SK-N-SH treated with all-trans-retinoic acid at 6 μM for 48 hours (cell line): ENCODE results near the gene PGAP1.

Experiments
- ATAC-seq: fragments of 200-7000 bp; cut with Tn5 transposase; 3 replicates; pipeline ENCODE4 v1.9.1; 2020; ENCODE audit warnings: mild to moderate bottlenecking, moderate library complexity
- ARNTL ChIP-seq: fragments of 450-650 bp; formaldehyde crosslinking; IDR thresholded peaks from 2 replicates; pipeline ENCODE4 v1.5.0; 2020; ENCODE audit warnings: low read depth, mild to moderate bottlenecking, moderate library complexity, borderline replicate concordance
- BACH2 ChIP-seq: fragments of 250-450 bp; sonication (Bioruptor Pico); IDR thresholded peaks from 2 replicates; pipeline ENCODE4 v1.9.0; 2021; ENCODE audit warnings: mild to moderate bottlenecking, borderline replicate concordance
- CSDC2 ChIP-seq: fragments of 250-450 bp; sonication (Bioruptor Pico); IDR thresholded peaks from 2 replicates; pipeline ENCODE4 v1.5.0; 2020; ENCODE audit warnings: mild to moderate bottlenecking, moderate library complexity
- ESRRG ChIP-seq: fragments of 250-450 bp; sonication (Bioruptor Pico); IDR thresholded peaks from 2 replicates; pipeline ENCODE4 v1.6.1; 2021; ENCODE audit warnings: mild to moderate bottlenecking
- GLIS3 ChIP-seq: fragments of 250-450 bp; sonication (Bioruptor Pico); IDR thresholded peaks from 2 replicates; pipeline ENCODE4 v1.5.0; 2020; ENCODE audit warnings: mild to moderate bottlenecking, moderate library complexity
- ISL1 ChIP-seq: fragments of 250-450 bp; sonication (Bioruptor Pico); IDR thresholded peaks from 2 replicates; pipeline ENCODE4 v2.1.2; 2022; ENCODE audit warnings: mild to moderate bottlenecking, moderate library complexity
- OSR1 ChIP-seq: fragments of 250-450 bp; sonication (Bioruptor Pico); IDR thresholded peaks from 2 replicates; pipeline ENCODE4 v1.8.0; 2022; ENCODE audit warnings: moderate library complexity, mild to moderate bottlenecking, inconsistent platforms
- PPARA ChIP-seq: fragments of 250-450 bp; sonication (Bioruptor Pico); IDR thresholded peaks from 2 replicates; pipeline ENCODE4 v1.5.0; 2020; ENCODE audit warnings: mild to moderate bottlenecking, borderline replicate concordance
- RARB ChIP-seq: fragments of 250-450 bp; sonication (Bioruptor Pico); IDR thresholded peaks from 2 replicates; pipeline ENCODE4 v1.8.0; 2021; ENCODE audit warnings: mild to moderate bottlenecking, moderate library complexity
- SNAI2 ChIP-seq: fragments of 250-450 bp; sonication (Bioruptor Pico); IDR thresholded peaks from 2 replicates; pipeline ENCODE4 v1.5.0; 2020; ENCODE audit warnings: mild to moderate bottlenecking, moderate library complexity
- TCF4 ChIP-seq: fragments of 250-450 bp; sonication (Bioruptor Pico); IDR thresholded peaks from 2 replicates; pipeline ENCODE4 v1.8.0; 2021; ENCODE audit warnings: mild to moderate bottlenecking, moderate library complexity, borderline replicate concordance
- TOX ChIP-seq: fragments of 250-450 bp; sonication (Bioruptor Pico); IDR thresholded peaks from 2 replicates; pipeline ENCODE4 v1.8.0; 2021; ENCODE audit warnings: mild to moderate bottlenecking, moderate library complexity, borderline replicate concordance
- ZC3H10 ChIP-seq: fragments of 250-450 bp; sonication (Bioruptor Pico); IDR thresholded peaks from 2 replicates; pipeline ENCODE4 v1.5.1; 2021; ENCODE audit warnings: mild to moderate bottlenecking, moderate library complexity
- ZFP3 ChIP-seq: fragments of 250-450 bp; sonication (Bioruptor Pico); IDR thresholded peaks from 2 replicates; pipeline ENCODE4 v1.5.0; 2020; ENCODE audit warnings: mild to moderate bottlenecking, moderate library complexity
- ZFP30 ChIP-seq: fragments of 450-650 bp; formaldehyde crosslinking; IDR thresholded peaks from 2 replicates; pipeline ENCODE4 v1.5.0; 2022; ENCODE audit warnings: mild to moderate bottlenecking, moderate library complexity
- ZNF565 ChIP-seq: fragments of 450-650 bp; formaldehyde crosslinking; conservative IDR thresholded peaks from 2 replicates; pipeline ENCODE4 v1.5.0; 2020; ENCODE audit warnings: low read depth, mild to moderate bottlenecking, moderate library complexity
- ZNF70 ChIP-seq: fragments of 450-650 bp; formaldehyde crosslinking; IDR thresholded peaks from 2 replicates; pipeline ENCODE4 v1.5.0; 2020; ENCODE audit warnings: mild to moderate bottlenecking, moderate library complexity
- ZNF8 ChIP-seq: fragments of 450-650 bp; formaldehyde crosslinking; IDR thresholded peaks from 2 replicates; pipeline ENCODE4 v1.5.0; 2020; ENCODE audit warnings: mild to moderate bottlenecking, moderate library complexity
- TF ChIP-seq, protein P1 (sequence below): fragments of 250-450 bp; sonication (Bioruptor Pico); IDR thresholded peaks from 2 replicates; pipeline ENCODE4 v1.5.1; 2020; ENCODE audit warnings: low read depth, mild to moderate bottlenecking, moderate library complexity
- TF ChIP-seq, protein P2 (sequence below): fragments of 250-450 bp; sonication (Bioruptor Pico); IDR thresholded peaks from 2 replicates; pipeline ENCODE4 v1.5.0; 2020; ENCODE audit warnings: mild to moderate bottlenecking, moderate library complexity
- TF ChIP-seq, protein P3 (sequence below): fragments of 250-450 bp; sonication (Bioruptor Pico); IDR thresholded peaks from 2 replicates; pipeline ENCODE4 v1.8.0; 2021; ENCODE audit warnings: low read depth, mild to moderate bottlenecking, moderate library complexity, borderline replicate concordance
- TF ChIP-seq, protein P4 (sequence below): fragments of 250-450 bp; sonication (Bioruptor Pico); IDR thresholded peaks from 2 replicates; pipeline ENCODE4 v1.8.0; 2020; ENCODE audit warnings: mild to moderate bottlenecking, moderate library complexity, borderline replicate concordance
- TF ChIP-seq, protein P5 (sequence below): fragments of 250-450 bp; sonication (Bioruptor Pico); IDR thresholded peaks from 2 replicates; pipeline ENCODE4 v1.5.1; 2021; ENCODE audit warnings: mild to moderate bottlenecking, moderate library complexity

Gene PGAP1

DNA sequence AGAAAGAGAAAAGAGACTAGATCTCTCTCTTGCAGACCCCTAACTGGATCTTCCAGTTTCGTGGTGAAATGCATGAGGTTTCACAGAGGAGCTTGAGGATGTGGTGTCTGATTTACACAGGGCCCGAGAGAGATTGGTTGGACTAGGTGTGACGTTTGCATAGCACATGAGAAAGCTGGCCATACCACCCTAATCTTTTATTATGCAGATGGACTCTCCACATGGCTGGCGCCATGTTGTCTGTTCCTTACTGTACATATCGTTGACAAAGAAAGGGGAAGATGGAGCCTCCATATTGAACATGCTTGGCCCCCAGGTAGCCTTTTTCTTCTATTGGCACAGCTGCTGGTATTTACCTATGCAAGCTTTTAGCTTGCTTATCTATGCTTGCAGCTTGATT is 27.5 kb upstream of the PGAP1 start:
- TF ChIP-seq TCF4 (CRISPR knock-in tag) (no peak), OSR1 (no peak), CSDC2 (CRISPR knock-in tag) (no peak), ARNTL (CRISPR knock-in tag) (no peak), RARB (CRISPR knock-in tag) (no peak), ZFP3 (CRISPR knock-in tag) (no peak), GLIS3 (CRISPR knock-in tag) (no peak), ZNF8 (CRISPR knock-in tag) (no peak), ZNF70 (no peak), ZC3H10 (no peak), TOX (CRISPR knock-in tag) (no peak), ESRRG (CRISPR knock-in tag) (no peak), ZFP30 (CRISPR knock-in tag) (no peak), SNAI2 (CRISPR knock-in tag) (no peak), PPARA (CRISPR knock-in tag) (no peak)
- TF ChIP-seq, protein P1, sequence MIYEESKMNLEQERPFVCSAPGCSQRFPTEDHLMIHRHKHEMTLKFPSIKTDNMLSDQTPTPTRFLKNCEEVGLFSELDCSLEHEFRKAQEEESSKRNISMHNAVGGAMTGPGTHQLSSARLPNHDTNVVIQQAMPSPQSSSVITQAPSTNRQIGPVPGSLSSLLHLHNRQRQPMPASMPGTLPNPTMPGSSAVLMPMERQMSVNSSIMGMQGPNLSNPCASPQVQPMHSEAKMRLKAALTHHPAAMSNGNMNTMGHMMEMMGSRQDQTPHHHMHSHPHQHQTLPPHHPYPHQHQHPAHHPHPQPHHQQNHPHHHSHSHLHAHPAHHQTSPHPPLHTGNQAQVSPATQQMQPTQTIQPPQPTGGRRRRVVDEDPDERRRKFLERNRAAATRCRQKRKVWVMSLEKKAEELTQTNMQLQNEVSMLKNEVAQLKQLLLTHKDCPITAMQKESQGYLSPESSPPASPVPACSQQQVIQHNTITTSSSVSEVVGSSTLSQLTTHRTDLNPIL (CRISPR knock-in tag), result no peak
- TF ChIP-seq, protein P2, sequence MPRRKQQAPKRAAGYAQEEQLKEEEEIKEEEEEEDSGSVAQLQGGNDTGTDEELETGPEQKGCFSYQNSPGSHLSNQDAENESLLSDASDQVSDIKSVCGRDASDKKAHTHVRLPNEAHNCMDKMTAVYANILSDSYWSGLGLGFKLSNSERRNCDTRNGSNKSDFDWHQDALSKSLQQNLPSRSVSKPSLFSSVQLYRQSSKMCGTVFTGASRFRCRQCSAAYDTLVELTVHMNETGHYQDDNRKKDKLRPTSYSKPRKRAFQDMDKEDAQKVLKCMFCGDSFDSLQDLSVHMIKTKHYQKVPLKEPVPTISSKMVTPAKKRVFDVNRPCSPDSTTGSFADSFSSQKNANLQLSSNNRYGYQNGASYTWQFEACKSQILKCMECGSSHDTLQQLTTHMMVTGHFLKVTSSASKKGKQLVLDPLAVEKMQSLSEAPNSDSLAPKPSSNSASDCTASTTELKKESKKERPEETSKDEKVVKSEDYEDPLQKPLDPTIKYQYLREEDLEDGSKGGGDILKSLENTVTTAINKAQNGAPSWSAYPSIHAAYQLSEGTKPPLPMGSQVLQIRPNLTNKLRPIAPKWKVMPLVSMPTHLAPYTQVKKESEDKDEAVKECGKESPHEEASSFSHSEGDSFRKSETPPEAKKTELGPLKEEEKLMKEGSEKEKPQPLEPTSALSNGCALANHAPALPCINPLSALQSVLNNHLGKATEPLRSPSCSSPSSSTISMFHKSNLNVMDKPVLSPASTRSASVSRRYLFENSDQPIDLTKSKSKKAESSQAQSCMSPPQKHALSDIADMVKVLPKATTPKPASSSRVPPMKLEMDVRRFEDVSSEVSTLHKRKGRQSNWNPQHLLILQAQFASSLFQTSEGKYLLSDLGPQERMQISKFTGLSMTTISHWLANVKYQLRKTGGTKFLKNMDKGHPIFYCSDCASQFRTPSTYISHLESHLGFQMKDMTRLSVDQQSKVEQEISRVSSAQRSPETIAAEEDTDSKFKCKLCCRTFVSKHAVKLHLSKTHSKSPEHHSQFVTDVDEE (CRISPR knock-in tag), result no peak
- TF ChIP-seq, protein P3, sequence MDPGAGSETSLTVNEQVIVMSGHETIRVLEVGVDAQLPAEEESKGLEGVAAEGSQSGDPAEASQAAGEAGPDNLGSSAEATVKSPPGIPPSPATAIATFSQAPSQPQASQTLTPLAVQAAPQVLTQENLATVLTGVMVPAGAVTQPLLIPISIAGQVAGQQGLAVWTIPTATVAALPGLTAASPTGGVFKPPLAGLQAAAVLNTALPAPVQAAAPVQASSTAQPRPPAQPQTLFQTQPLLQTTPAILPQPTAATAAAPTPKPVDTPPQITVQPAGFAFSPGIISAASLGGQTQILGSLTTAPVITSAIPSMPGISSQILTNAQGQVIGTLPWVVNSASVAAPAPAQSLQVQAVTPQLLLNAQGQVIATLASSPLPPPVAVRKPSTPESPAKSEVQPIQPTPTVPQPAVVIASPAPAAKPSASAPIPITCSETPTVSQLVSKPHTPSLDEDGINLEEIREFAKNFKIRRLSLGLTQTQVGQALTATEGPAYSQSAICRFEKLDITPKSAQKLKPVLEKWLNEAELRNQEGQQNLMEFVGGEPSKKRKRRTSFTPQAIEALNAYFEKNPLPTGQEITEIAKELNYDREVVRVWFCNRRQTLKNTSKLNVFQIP (CRISPR knock-in tag), result no peak
- TF ChIP-seq, all 23 proteins: peak for 0
- ATAC-seq, result no peak

DNA sequence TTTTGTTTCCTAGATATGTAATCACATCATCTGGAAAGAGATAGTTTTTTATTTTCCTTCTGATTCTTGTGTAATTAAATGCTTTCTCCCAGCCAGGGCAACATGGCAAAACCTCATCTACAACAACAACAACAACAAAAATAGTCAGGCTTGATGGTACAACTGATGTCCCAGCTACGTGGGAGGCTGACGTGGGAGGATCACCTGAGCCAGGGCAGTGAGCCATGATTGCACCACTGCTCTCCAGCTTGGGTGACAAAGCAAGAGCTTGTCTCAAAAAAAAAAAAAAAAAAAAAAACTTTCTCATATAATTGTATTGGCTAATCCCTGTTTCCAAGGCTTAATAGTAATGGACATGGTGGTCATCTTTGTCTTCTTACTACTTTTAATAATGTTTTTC is 26.4 kb upstream of the PGAP1 start:
- no peak for ATAC-seq
- TF ChIP-seq ZFP3 (CRISPR knock-in tag) (no peak), PPARA (CRISPR knock-in tag) (no peak), ISL1 (CRISPR knock-in tag) (no peak), TCF4 (CRISPR knock-in tag) (no peak), GLIS3 (CRISPR knock-in tag) (no peak), ZNF8 (CRISPR knock-in tag) (no peak), TOX (CRISPR knock-in tag) (no peak), BACH2 (CRISPR knock-in tag) (no peak), RARB (CRISPR knock-in tag) (no peak), ZNF565 (CRISPR knock-in tag) (no peak), ARNTL (CRISPR knock-in tag) (no peak), ESRRG (CRISPR knock-in tag) (no peak), ZC3H10 (no peak), OSR1 (no peak)
- TF ChIP-seq, protein P4, sequence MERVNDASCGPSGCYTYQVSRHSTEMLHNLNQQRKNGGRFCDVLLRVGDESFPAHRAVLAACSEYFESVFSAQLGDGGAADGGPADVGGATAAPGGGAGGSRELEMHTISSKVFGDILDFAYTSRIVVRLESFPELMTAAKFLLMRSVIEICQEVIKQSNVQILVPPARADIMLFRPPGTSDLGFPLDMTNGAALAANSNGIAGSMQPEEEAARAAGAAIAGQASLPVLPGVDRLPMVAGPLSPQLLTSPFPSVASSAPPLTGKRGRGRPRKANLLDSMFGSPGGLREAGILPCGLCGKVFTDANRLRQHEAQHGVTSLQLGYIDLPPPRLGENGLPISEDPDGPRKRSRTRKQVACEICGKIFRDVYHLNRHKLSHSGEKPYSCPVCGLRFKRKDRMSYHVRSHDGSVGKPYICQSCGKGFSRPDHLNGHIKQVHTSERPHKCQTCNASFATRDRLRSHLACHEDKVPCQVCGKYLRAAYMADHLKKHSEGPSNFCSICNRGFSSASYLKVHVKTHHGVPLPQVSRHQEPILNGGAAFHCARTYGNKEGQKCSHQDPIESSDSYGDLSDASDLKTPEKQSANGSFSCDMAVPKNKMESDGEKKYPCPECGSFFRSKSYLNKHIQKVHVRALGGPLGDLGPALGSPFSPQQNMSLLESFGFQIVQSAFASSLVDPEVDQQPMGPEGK (CRISPR knock-in tag), result no peak
- TF ChIP-seq, protein P3 (CRISPR knock-in tag), result no peak
- TF ChIP-seq, protein P5, sequence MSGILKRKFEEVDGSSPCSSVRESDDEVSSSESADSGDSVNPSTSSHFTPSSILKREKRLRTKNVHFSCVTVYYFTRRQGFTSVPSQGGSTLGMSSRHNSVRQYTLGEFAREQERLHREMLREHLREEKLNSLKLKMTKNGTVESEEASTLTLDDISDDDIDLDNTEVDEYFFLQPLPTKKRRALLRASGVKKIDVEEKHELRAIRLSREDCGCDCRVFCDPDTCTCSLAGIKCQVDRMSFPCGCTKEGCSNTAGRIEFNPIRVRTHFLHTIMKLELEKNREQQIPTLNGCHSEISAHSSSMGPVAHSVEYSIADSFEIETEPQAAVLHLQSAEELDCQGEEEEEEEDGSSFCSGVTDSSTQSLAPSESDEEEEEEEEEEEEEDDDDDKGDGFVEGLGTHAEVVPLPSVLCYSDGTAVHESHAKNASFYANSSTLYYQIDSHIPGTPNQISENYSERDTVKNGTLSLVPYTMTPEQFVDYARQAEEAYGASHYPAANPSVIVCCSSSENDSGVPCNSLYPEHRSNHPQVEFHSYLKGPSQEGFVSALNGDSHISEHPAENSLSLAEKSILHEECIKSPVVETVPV (CRISPR knock-in tag), result no peak
